D721Med (cell line): ENCODE results near the gene NRN1L.

Experiments
- DNase-seq: peaks from one replicate; pipeline ENCODE4 v3.0.0; 2011; ENCODE audit warnings: low spot score; ENCODE audit not compliant: insufficient read length
- FAIRE-seq: peaks from 2 replicates; lab custom pipeline; 2011; peaks lifted over from hg19 to GRCh38; lab: Jason Lieb, UNC
- TF ChIP-seq, protein P1 (sequence below): IDR thresholded peaks from 2 replicates; pipeline ENCODE4 v1.5.1; 2012; ENCODE audit warnings: mild to moderate bottlenecking, control low read depth; ENCODE audit not compliant: insufficient read depth; ENCODE audit errors: missing control alignments

NRN1L gene

DNA sequence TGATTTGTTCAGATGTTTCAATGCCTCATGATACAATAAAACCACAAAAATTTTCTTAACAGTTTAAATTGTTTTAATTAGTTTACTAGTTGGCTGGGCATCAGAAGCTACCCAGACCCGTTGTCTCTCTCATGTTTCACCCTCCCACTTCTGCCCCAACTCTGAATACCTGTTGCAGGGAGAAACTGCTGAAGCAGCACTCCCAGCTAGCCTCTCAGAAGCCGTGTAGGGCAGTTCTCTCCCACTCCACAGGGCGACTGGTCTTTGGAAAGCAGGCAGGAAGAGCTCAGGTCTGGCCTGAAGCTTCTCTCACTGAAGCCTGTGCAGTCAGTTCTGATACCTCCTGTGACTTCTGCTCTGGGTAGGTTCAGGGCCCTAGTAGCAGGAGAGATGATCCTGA is 13.4 kb upstream of the NRN1L start:
- DNase-seq (no peak), FAIRE-seq (no peak)
- TF ChIP-seq, protein P1, sequence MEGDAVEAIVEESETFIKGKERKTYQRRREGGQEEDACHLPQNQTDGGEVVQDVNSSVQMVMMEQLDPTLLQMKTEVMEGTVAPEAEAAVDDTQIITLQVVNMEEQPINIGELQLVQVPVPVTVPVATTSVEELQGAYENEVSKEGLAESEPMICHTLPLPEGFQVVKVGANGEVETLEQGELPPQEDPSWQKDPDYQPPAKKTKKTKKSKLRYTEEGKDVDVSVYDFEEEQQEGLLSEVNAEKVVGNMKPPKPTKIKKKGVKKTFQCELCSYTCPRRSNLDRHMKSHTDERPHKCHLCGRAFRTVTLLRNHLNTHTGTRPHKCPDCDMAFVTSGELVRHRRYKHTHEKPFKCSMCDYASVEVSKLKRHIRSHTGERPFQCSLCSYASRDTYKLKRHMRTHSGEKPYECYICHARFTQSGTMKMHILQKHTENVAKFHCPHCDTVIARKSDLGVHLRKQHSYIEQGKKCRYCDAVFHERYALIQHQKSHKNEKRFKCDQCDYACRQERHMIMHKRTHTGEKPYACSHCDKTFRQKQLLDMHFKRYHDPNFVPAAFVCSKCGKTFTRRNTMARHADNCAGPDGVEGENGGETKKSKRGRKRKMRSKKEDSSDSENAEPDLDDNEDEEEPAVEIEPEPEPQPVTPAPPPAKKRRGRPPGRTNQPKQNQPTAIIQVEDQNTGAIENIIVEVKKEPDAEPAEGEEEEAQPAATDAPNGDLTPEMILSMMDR, result no peak

DNA sequence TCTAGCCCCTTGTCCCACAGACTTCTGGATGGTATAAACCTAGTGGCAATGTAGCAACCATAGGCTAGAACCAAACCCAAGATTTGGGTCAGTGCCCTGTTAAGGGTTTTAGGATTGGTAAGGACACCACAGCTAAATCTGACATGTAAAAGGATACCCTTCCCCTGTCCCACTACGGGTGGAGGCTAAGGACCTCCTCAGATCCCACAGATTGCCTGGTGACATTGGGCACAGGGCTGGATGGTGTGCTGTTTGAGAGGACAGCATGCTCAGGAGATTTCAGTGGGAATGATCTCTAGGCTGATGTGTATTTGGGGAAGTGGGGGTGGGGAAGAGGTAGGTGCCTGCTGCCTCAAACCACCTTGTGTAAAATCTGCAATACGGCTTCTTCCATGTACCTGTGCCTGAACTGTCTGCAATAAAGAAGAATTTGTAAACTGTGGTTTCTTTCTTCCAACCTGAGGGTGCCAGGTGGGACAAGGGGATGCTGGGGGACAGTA is 12.5 kb upstream of the NRN1L start:
- no peak for FAIRE-seq
- no peak for DNase-seq
- TF ChIP-seq, protein P1, result no peak

DNA sequence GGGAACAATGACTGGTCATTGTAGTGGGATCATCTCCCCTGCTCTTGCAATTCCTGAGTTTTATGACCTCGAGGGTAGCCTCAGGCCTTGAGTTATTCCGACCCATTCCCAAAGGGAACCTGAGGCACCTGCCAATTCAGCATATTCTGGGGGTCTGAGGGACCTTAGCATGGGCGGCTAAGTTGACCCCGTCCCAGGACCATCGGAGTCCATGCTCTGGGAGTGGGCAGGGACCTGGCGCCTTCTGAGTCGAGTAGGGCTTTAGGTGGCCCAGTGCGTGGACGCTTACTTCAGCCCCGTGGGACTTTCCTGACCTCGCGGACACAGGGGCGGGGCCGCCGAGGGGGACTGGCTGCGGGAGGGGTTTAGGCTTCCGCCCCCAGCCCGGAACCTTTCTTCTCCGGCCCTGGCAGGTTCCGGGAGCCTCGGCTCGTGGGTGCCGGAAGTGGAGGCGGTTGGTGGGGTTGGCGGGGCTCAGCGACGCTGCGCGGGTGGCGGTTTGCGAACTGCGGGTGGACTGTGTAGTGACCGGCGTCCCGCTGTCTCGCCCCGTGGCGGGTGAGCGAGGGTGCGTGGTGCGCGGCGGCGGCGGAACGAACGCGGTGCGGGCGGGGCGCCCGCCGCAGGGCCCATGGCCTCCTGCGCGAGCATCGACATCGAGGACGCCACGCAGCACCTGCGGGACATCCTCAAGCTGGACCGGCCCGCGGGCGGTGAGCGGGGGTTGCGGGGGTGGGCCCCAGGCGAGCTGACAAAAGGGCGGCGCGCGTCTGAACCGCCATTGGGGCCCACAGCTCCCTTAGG is 11.9 kb upstream of the NRN1L start, which contains the start of gene EDC4:
TSS of gene EDC4 (plus strand) at position 422 of the 804 bp plus-strand sequence. CDS start at position 632, 210 bp downstream.
- FAIRE-seq (no peak), DNase-seq (peak; percentile 57)
- TF ChIP-seq, protein P1, result no peak

DNA sequence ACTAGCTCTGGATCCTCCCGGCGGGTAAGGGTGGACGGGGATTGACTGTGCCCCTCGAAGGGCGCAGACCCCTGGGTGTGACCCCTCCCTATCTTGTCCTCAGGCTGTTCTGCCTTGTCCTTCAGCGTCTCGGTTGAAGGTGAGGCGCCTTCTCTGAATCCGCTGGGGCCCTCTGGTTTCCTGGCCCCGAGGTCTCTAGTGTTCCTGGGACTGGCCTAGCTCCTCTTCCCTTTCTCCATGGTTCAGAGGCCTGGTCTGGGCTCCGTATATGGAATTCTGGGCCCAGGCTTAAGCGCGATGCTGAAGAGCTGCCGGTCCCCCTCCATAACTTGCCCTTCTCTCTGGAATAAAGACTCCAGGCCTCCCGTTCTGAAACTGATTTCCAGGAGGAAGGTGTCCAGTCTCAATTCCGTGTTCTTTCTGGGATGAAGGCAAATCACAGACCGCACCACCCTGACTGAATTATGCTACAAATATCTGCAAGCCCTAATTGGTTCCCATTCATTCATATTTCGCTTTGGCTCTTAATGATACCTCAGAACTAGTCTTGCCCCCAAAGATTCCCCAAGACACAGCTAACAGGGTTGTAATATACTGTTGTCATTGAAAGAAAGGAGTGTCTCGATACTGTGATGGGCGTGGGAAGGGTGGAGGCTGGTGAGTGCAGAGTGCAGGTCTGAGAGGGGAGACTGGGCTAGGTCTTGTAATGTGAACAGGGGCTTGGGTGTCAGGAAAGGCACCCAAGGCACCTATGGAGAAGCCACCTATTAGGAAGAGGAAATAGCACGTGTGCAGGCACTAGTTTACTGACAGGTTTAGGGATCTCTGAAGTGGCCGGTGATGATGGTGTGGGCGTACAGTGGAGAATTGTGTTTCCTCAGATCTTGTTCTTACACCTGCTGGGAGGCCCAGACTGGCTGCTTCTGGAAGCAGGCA is 11.0 kb upstream of the NRN1L start:
- TF ChIP-seq, protein P1, result no peak
- FAIRE-seq, result no peak
- no peak for DNase-seq

DNA sequence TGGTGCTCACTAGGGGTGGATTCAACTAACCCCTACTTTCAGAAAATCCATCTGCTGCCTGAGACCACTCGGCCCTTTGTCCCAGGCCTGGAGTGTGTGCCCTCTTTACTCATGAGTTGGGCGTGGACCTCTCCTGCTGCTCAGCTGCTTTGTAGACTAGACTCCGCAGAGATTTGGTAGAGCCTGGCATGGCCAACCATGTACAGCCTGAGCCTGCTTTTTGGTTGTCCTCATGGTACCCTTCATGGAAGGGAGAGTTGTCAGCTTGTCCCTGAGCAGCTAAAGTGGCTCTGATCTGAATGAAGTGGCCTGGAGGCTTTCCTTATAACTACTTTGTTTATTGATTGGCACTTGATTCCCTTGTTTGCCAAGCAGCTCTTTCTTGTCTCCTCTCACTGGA is 10.3 kb upstream of the NRN1L start:
- DNase-seq (no peak), FAIRE-seq (no peak)
- TF ChIP-seq, protein P1, result no peak

DNA sequence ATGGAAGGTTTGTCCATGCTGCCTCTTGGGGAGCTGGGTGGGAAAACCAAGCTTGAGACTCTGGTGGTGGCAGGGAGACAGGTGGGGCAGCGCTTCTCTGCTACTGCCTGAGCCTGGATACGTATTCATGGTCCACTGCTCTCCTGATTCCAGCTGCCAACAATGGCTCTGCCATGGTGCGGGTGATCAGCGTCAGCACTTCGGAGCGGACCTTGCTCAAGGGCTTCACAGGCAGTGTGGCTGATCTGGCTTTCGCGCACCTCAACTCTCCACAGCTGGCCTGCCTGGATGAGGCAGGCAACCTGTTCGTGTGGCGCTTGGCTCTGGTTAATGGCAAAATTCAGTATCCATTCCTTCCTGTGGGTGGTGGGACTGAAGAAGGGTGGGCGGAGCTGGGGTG is 7.6 kb upstream of the NRN1L start:
- TF ChIP-seq, protein P1, result no peak
- no peak for DNase-seq
- FAIRE-seq, result no peak
